ENCODE data around the gene GPR84. TPM values are rescaled to one million over a fixed set of nuclear protein-coding genes. Genes with fewer than 3 reads are reported as not detected.

GPR84 gene
- total RNA-seq, 1 donor from 2014 or later, result not detected

- Histone ChIP-seq H3K4me3 (ENCODE audit: low read depth, low read length) (no peak overlapping the region), H3K27me3 (ENCODE audit: control insufficient read depth, insufficient read depth, low read length) (no peaks in the 10 kb centered on the region), H3K36me3 (ENCODE audit: control insufficient read depth, insufficient read depth, low read length) (peaks cover 11% of the 10 kb centered on the region)
- TF ChIP-seq, protein P1, sequence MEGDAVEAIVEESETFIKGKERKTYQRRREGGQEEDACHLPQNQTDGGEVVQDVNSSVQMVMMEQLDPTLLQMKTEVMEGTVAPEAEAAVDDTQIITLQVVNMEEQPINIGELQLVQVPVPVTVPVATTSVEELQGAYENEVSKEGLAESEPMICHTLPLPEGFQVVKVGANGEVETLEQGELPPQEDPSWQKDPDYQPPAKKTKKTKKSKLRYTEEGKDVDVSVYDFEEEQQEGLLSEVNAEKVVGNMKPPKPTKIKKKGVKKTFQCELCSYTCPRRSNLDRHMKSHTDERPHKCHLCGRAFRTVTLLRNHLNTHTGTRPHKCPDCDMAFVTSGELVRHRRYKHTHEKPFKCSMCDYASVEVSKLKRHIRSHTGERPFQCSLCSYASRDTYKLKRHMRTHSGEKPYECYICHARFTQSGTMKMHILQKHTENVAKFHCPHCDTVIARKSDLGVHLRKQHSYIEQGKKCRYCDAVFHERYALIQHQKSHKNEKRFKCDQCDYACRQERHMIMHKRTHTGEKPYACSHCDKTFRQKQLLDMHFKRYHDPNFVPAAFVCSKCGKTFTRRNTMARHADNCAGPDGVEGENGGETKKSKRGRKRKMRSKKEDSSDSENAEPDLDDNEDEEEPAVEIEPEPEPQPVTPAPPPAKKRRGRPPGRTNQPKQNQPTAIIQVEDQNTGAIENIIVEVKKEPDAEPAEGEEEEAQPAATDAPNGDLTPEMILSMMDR (IDR thresholded peaks at IDR 0.05; ENCODE audit: insufficient read depth, low read length, poor library complexity, severe bottlenecking), result no peak
- no peak for DNase-seq (ENCODE audit: low read depth)
These were observed 36.8 kb upstream of the GPR84 start for GRCh38 chr12:54401119-54401518.

GRCh38 chr12:54398995-54399793, 34.9 kb upstream of the GPR84 start:
- Histone ChIP-seq H3K27me3 (ENCODE audit: control insufficient read depth, insufficient read depth, low read length) (no peaks in the 10 kb centered on the region), H3K36me3 (ENCODE audit: control insufficient read depth, insufficient read depth, low read length) (peaks cover 9% of the 10 kb centered on the region), H3K4me3 (ENCODE audit: low read depth, low read length) (no peak overlapping the region)
- TF ChIP-seq, protein P1 (IDR thresholded peaks at IDR 0.05; ENCODE audit: insufficient read depth, low read length, poor library complexity, severe bottlenecking), result peak; percentile 100
- no peak for DNase-seq (ENCODE audit: low read depth)

GRCh38 chr12:54398218-54398617, 33.9 kb upstream of the GPR84 start:
- TF ChIP-seq, protein P1 (IDR thresholded peaks at IDR 0.05; ENCODE audit: insufficient read depth, low read length, poor library complexity, severe bottlenecking), result no peak
- no peak overlapping the region for H3K4me3 ChIP-seq (ENCODE audit: low read depth, low read length)
- peaks cover 7% of the 10 kb centered on the region for H3K36me3 ChIP-seq (ENCODE audit: control insufficient read depth, insufficient read depth, low read length)
- DNase-seq (ENCODE audit: low read depth), result no peak
- no peaks in the 10 kb centered on the region for H3K27me3 ChIP-seq (ENCODE audit: control insufficient read depth, insufficient read depth, low read length)

DNA sequence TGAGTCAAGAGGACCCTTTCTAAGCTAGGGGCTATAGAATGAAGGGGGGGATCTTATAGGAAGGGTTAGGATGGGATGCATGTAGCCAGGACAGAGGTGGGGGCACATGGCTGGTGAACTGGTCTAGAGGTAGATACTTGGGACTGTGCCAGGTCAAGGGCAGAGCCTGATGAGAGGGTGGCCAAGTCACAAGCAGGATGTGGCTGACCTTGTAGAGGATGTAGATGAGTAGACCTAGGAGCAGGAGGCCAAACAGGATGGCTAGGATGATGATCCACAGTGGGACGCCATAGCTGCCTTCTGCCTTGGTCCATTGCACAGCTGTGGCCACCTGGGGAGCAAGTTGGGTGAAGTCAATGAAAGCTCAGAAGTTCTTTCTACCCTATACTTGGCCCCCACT, 32.9 kb upstream of the GPR84 start:
- Histone ChIP-seq H3K4me3 (ENCODE audit: low read depth, low read length) (no peak overlapping the region), H3K27me3 (ENCODE audit: control insufficient read depth, insufficient read depth, low read length) (no peaks in the 10 kb centered on the region), H3K36me3 (ENCODE audit: control insufficient read depth, insufficient read depth, low read length) (peaks cover 7% of the 10 kb centered on the region)
- TF ChIP-seq, protein P1 (IDR thresholded peaks at IDR 0.05; ENCODE audit: insufficient read depth, low read length, poor library complexity, severe bottlenecking), result no peak
- DNase-seq (ENCODE audit: low read depth), result no peak

DNA sequence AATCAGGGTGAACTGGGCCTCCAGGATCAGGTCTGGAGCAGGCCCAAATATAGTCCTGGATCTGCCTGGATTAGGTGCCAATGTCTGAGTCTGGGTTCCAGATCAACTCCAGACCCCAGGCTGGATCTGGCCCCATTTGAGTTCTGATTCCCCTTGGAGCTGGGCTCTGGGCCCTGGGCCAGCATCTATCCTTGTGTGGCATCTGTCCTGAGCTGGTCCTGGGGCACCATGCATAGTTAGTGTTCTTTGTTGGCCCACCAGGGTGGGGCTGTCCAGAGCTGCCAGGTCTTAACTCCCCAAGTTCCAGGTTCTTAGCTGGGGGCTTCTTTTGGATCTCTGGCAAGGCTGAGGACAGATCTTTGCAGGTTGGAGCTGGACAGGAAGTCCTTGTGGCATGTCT, 31.3 kb upstream of the GPR84 start:
- no peak for DNase-seq (ENCODE audit: low read depth)
- Histone ChIP-seq H3K27me3 (ENCODE audit: control insufficient read depth, insufficient read depth, low read length) (no peaks in the 10 kb centered on the region), H3K36me3 (ENCODE audit: control insufficient read depth, insufficient read depth, low read length) (peaks cover 2% of the 10 kb centered on the region), H3K4me3 (ENCODE audit: low read depth, low read length) (no peak overlapping the region)
- TF ChIP-seq, protein P1 (IDR thresholded peaks at IDR 0.05; ENCODE audit: insufficient read depth, low read length, poor library complexity, severe bottlenecking), result no peak

GRCh38 chr12:54394986-54395385, 30.7 kb upstream of the GPR84 start:
- H3K4me3 ChIP-seq (ENCODE audit: low read depth, low read length), result no peak overlapping the region
- peaks cover 2% of the 10 kb centered on the region for H3K36me3 ChIP-seq (ENCODE audit: control insufficient read depth, insufficient read depth, low read length)
- DNase-seq (ENCODE audit: low read depth), result no peak
- no peaks in the 10 kb centered on the region for H3K27me3 ChIP-seq (ENCODE audit: control insufficient read depth, insufficient read depth, low read length)
- TF ChIP-seq, protein P1 (IDR thresholded peaks at IDR 0.05; ENCODE audit: insufficient read depth, low read length, poor library complexity, severe bottlenecking), result no peak

Data from kidney epithelial cell (primary cell).